ENCODE results near the gene PTCRA. TPM values are rescaled to one million over a fixed set of nuclear protein-coding genes. Genes with fewer than 3 reads are reported as not detected.
"Not testable (repeated sequence)": the region's sequence is repeated elsewhere in the genome, so short reads cannot be mapped to it uniquely, and the experiment has no call there.

PTCRA gene
- total RNA-seq, 1 donor = not detected

GRCh38 chr6:42891199-42891722, 24.6 kb upstream of the PTCRA start:
- TF ChIP-seq CTCF (IDR thresholded peaks at IDR 0.05; ENCODE audit: extremely low read depth, low read depth, low read length) = no peak
- Histone ChIP-seq H3K79me2 (ENCODE audit: insufficient read depth, low read length) (peaks cover 2% of the 10 kb centered on the region), H4K20me1 (ENCODE audit: insufficient read depth, low read length) (no peaks in the 10 kb centered on the region), H2AFZ (ENCODE audit: low read length) (peak overlapping the region; percentile 86), H3K9me3 (ENCODE audit: low read depth, low read length) (no peaks in the 10 kb centered on the region), H3K4me2 (ENCODE audit: insufficient read depth, low read length) (peak overlapping the region; percentile 91), H3K4me1 (ENCODE audit: insufficient read depth, low read length) (peaks cover 9% of the 10 kb centered on the region), H3K36me3 (ENCODE audit: insufficient read depth, low read length) (peaks cover 11% of the 10 kb centered on the region), H3K27me3 (ENCODE audit: insufficient read depth, low read length) (no peaks in the 10 kb centered on the region), H3K4me3 (ENCODE audit: insufficient read depth, low read length) (peak overlapping the region; percentile 88), H3K27ac (ENCODE audit: low read depth, low read length) (no peak overlapping the region)
- DNase-seq (ENCODE audit: insufficient read length, low spot score, missing footprints) = no peak

- not testable (repeated sequence) for H3K79me2 ChIP-seq (ENCODE audit: insufficient read depth, low read length); H2AFZ ChIP-seq (ENCODE audit: low read length); H3K9me3 ChIP-seq (ENCODE audit: low read depth, low read length); H4K20me1 ChIP-seq (ENCODE audit: insufficient read depth, low read length); H3K27ac ChIP-seq (ENCODE audit: low read depth, low read length); H3K4me2 ChIP-seq (ENCODE audit: insufficient read depth, low read length); H3K4me3 ChIP-seq (ENCODE audit: insufficient read depth, low read length); H3K4me1 ChIP-seq (ENCODE audit: insufficient read depth, low read length); DNase-seq (ENCODE audit: insufficient read length, low spot score, missing footprints); H3K27me3 ChIP-seq (ENCODE audit: insufficient read depth, low read length); H3K36me3 ChIP-seq (ENCODE audit: insufficient read depth, low read length)
Observed at GRCh38 chr6:42894041-42894828, 21.6 kb upstream of the PTCRA start.

- Histone ChIP-seq H3K79me2 (ENCODE audit: insufficient read depth, low read length) (no peaks in the 10 kb centered on the region), H3K27ac (ENCODE audit: low read depth, low read length) (no peak overlapping the region), H3K36me3 (ENCODE audit: insufficient read depth, low read length) (no peaks in the 10 kb centered on the region), H3K9me3 (ENCODE audit: low read depth, low read length) (no peaks in the 10 kb centered on the region), H3K27me3 (ENCODE audit: insufficient read depth, low read length) (no peaks in the 10 kb centered on the region), H2AFZ (ENCODE audit: low read length) (peak overlapping the region; percentile 20), H3K4me2 (ENCODE audit: insufficient read depth, low read length) (no peak overlapping the region), H4K20me1 (ENCODE audit: insufficient read depth, low read length) (no peaks in the 10 kb centered on the region), H3K4me1 (ENCODE audit: insufficient read depth, low read length) (peaks cover under 1% of the 10 kb centered on the region), H3K4me3 (ENCODE audit: insufficient read depth, low read length) (no peak overlapping the region)
- DNase-seq (ENCODE audit: insufficient read length, low spot score, missing footprints) = no peak
- TF ChIP-seq CTCF (IDR thresholded peaks at IDR 0.05; ENCODE audit: extremely low read depth, low read depth, low read length) = no peak
Observed at GRCh38 chr6:42896178-42896719, 19.6 kb upstream of the PTCRA start.

- peak overlapping the region; percentile 38 for H3K4me2 ChIP-seq (ENCODE audit: insufficient read depth, low read length)
- H3K27ac ChIP-seq (ENCODE audit: low read depth, low read length) = no peak overlapping the region
- H4K20me1 ChIP-seq (ENCODE audit: insufficient read depth, low read length) = no peaks in the 10 kb centered on the region
- peak overlapping the region; percentile 0 for H2AFZ ChIP-seq (ENCODE audit: low read length)
- H3K36me3 ChIP-seq (ENCODE audit: insufficient read depth, low read length) = no peaks in the 10 kb centered on the region
- peaks cover 5% of the 10 kb centered on the region for H3K4me1 ChIP-seq (ENCODE audit: insufficient read depth, low read length)
- H3K4me3 ChIP-seq (ENCODE audit: insufficient read depth, low read length) = no peak overlapping the region
- H3K9me3 ChIP-seq (ENCODE audit: low read depth, low read length) = no peaks in the 10 kb centered on the region
- DNase-seq (ENCODE audit: insufficient read length, low spot score, missing footprints) = no peak
- no peaks in the 10 kb centered on the region for H3K79me2 ChIP-seq (ENCODE audit: insufficient read depth, low read length)
- TF ChIP-seq CTCF (IDR thresholded peaks at IDR 0.05; ENCODE audit: extremely low read depth, low read depth, low read length) = peak; percentile 71
- H3K27me3 ChIP-seq (ENCODE audit: insufficient read depth, low read length) = no peaks in the 10 kb centered on the region
Observed at GRCh38 chr6:42898891-42899361, 16.9 kb upstream of the PTCRA start.

Measured in osteoblast (primary cell).